Esophagus squamous epithelium (tissue), 4 donors: Measurements from ENCODE around the gene NLK.

Experiments
- CTCF ChIP-seq, 6 experiments: fragments of 450-650 bp in 4 of 6; fragments of 200-600 bp in 2 of 6; sonication (generic) in 2 of 6; IDR thresholded peaks; one replicate each; pipeline ENCODE4 v1.5.1; 2016 to 2019; ENCODE audit warnings: antibody characterized with exemption in 6 of 6, mild to moderate bottlenecking in 4 of 6, moderate library complexity in 4 of 6
- POLR2A ChIP-seq, 4 donors: fragments of 450-650 bp; IDR thresholded peaks; one replicate each; pipeline ENCODE4 v1.6.1; 2017; ENCODE audit warnings: antibody characterized with exemption in 4 of 4, mild to moderate bottlenecking in 4 of 4, moderate library complexity in 3 of 4

DNA sequence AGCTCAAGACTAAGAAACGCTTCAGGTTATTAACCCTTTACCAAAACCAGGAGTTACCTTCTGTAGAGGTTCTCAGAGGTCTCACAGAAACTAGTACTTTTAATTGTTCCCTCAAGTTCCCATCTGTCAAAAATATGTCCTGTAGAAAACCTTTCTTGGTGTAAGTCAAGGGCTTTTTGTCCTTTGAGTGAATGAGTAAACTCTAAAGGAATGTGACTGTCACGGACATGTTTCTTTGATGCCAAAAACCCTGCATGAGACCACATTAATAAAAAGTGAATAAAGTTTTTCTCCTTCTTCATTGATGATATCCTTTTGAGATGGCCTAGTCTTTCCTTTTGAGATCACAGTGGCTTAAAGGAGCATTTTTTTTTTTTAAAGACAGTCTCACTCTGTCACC lies 102.9 kb downstream of the NLK start:
- TF ChIP-seq CTCF (IDR thresholded peaks at IDR 0.05) = no peak
- TF ChIP-seq POLR2A (IDR thresholded peaks at IDR 0.05) = no peak
